Neural progenitor cell (in vitro differentiated cells): ENCODE data around the gene UMAD1. TPM values are rescaled to one million over a fixed set of nuclear protein-coding genes. Genes with fewer than 3 reads are reported as not detected.

ENCODE experiments used
- DNase-seq: peaks from one replicate; pipeline ENCODE4 v3.0.0-alpha.2; 2016; ENCODE audit warnings: low spot score
- H2AFZ ChIP-seq: fragments of 200-600 bp; sonication (generic); replicated peaks from 2 replicates; pipeline ENCODE4 v1.6.1; 2016; ENCODE audit warnings: antibody characterized with exemption
- H3F3A ChIP-seq: fragments of 200-600 bp; sonication (generic); 2 replicates; pipeline ENCODE4 v1.6.1; 2016; ENCODE audit warnings: antibody characterized with exemption, low read depth
- H3K27ac ChIP-seq: fragments of 200-600 bp; sonication (generic); 2 replicates; pipeline ENCODE4 v1.5.1; 2016; ENCODE audit warnings: mild to moderate bottlenecking
- H3K27me3 ChIP-seq: fragments of 200-600 bp; sonication (generic); 2 replicates; pipeline ENCODE4 v1.6.1; 2016; ENCODE audit warnings: mild to moderate bottlenecking, moderate library complexity
- H3K36me3 ChIP-seq: fragments of 200-600 bp; sonication (generic); 2 replicates; pipeline ENCODE4 v1.5.1; 2016
- H3K4me1 ChIP-seq: fragments of 200-600 bp; sonication (generic); 2 replicates; pipeline ENCODE4 v1.6.1; 2016; ENCODE audit warnings: mixed run types
- H3K4me2 ChIP-seq: fragments of 200-600 bp; sonication (generic); 2 replicates; pipeline ENCODE4 v1.6.1; 2016
- H3K4me3 ChIP-seq: fragments of 200-600 bp; sonication (generic); 2 replicates; pipeline ENCODE4 v1.5.1; 2016
- H3K79me2 ChIP-seq: fragments of 200-600 bp; sonication (generic); 2 replicates; pipeline ENCODE4 v1.6.1; 2016; ENCODE audit warnings: low read depth
- H3K9ac ChIP-seq: fragments of 200-600 bp; sonication (generic); 2 replicates; pipeline ENCODE4 v1.6.1; 2016
- H3K9me3 ChIP-seq: fragments of 200-600 bp; sonication (generic); 2 replicates; pipeline ENCODE4 v1.5.1; 2016; ENCODE audit warnings: low read depth
- H4K20me1 ChIP-seq: fragments of 200-600 bp; sonication (generic); 2 replicates; pipeline ENCODE4 v1.6.1; 2016; ENCODE audit warnings: low read depth
- H3K27ac Mint-ChIP-seq: 3 replicates; pipeline ENCODE4 v1.8.0; 2021; ENCODE audit warnings: mixed read lengths
- H3K27me3 Mint-ChIP-seq: 2 replicates; pipeline ENCODE4 v1.8.0; 2022; ENCODE audit warnings: low read depth, mild to moderate bottlenecking, inconsistent platforms, moderate library complexity, mixed read lengths; ENCODE audit not compliant: insufficient read depth
- H3K36me3 Mint-ChIP-seq: 3 replicates; pipeline ENCODE4 v1.8.0; 2021; ENCODE audit warnings: mixed read lengths
- H3K4me1 Mint-ChIP-seq: 3 replicates; pipeline ENCODE4 v1.8.0; 2021; ENCODE audit warnings: mixed read lengths
- H3K4me3 Mint-ChIP-seq: 3 replicates; pipeline ENCODE4 v1.8.0; 2021; ENCODE audit warnings: mild to moderate bottlenecking, moderate library complexity, mixed read lengths
- H3K9me3 Mint-ChIP-seq: 3 replicates; pipeline ENCODE4 v1.8.0; 2020; ENCODE audit warnings: mixed read lengths
- EZH2 ChIP-seq: fragments of 200-600 bp; sonication (generic); IDR thresholded peaks from 2 replicates; pipeline ENCODE4 v1.6.1; 2017; ENCODE audit warnings: antibody characterized with exemption, mild to moderate bottlenecking, moderate library complexity
- EZH2phosphoT487 ChIP-seq: fragments of 200-600 bp; sonication (generic); IDR thresholded peaks from 2 replicates; pipeline ENCODE4 v1.6.1; 2017; ENCODE audit warnings: antibody characterized with exemption
- total RNA-seq: library from RNA; depleted of rRNA; stranded (reverse); fragments of >200 nt; gene quantifications from 2 replicates; pipeline ENCODE4 v1.2.3, GENCODE V29; 2015; ENCODE audit warnings: low replicate concordance
- TF ChIP-seq, protein P1 (sequence below): fragments of 200-600 bp; sonication (generic); IDR thresholded peaks from 2 replicates; pipeline ENCODE4 v1.5.1; 2017; ENCODE audit warnings: antibody characterized with exemption, mild to moderate bottlenecking

Gene UMAD1
- total RNA-seq, 1 donor from 2014 or later = 23.0 TPM

GRCh38 chr7:7693881-7694280 is 53.3 kb downstream of the UMAD1 start:
- TF ChIP-seq EZH2phosphoT487 (no peak), EZH2 (no peak)
- TF ChIP-seq, protein P1, sequence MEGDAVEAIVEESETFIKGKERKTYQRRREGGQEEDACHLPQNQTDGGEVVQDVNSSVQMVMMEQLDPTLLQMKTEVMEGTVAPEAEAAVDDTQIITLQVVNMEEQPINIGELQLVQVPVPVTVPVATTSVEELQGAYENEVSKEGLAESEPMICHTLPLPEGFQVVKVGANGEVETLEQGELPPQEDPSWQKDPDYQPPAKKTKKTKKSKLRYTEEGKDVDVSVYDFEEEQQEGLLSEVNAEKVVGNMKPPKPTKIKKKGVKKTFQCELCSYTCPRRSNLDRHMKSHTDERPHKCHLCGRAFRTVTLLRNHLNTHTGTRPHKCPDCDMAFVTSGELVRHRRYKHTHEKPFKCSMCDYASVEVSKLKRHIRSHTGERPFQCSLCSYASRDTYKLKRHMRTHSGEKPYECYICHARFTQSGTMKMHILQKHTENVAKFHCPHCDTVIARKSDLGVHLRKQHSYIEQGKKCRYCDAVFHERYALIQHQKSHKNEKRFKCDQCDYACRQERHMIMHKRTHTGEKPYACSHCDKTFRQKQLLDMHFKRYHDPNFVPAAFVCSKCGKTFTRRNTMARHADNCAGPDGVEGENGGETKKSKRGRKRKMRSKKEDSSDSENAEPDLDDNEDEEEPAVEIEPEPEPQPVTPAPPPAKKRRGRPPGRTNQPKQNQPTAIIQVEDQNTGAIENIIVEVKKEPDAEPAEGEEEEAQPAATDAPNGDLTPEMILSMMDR = no peak
- Histone ChIP-seq H3K27me3 (no peaks in the 10 kb centered on the region), H3K36me3 (no peaks in the 10 kb centered on the region), H2AFZ (no peak overlapping the region), H3K4me2 (no peak overlapping the region), H3K4me3 (no peak overlapping the region), H3K9me3 (no peaks in the 10 kb centered on the region), H3K79me2 (no peaks in the 10 kb centered on the region), H3F3A (no peaks in the 10 kb centered on the region), H3K9ac (no peak overlapping the region), H3K27ac (no peak overlapping the region), H4K20me1 (no peaks in the 10 kb centered on the region), H3K4me1 (no peaks in the 10 kb centered on the region)
- DNase-seq = no peak
- no peak overlapping the region for H3K27ac Mint-ChIP-seq
- peaks cover 6% of the 10 kb centered on the region for H3K36me3 Mint-ChIP-seq
- H3K4me3 Mint-ChIP-seq = no peak overlapping the region
- H3K27me3 Mint-ChIP-seq = no peaks in the 10 kb centered on the region
- H3K4me1 Mint-ChIP-seq = peaks cover 5% of the 10 kb centered on the region
- H3K9me3 Mint-ChIP-seq = no peaks in the 10 kb centered on the region

DNA sequence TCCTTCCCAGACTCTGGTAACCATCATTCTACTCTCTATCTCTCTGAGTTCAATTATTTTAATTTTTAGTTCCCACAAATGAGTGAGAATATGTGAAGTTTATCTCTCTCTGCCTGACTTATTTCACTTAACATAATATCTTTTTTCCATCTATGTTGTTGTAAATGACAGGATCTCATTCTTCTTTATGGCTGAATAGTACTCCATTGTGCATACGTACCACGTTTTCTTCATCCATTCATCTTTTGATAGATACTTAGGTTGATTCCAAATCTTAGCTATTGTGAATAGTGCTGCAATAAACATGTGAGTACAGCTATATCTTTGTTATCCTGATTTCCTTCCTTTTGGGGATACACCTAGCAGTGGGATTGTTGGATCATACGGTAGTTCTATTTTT is 54.0 kb downstream of the UMAD1 start:
- H2AFZ ChIP-seq = no peak overlapping the region
- no peaks in the 10 kb centered on the region for H3K4me1 ChIP-seq
- no peak overlapping the region for H3K4me2 ChIP-seq
- no peak overlapping the region for H3K4me3 ChIP-seq
- H3K27ac ChIP-seq = no peak overlapping the region
- H3K36me3 ChIP-seq = no peaks in the 10 kb centered on the region
- Mint-ChIP-seq H3K4me1 (peaks cover 5% of the 10 kb centered on the region), H3K9me3 (no peaks in the 10 kb centered on the region), H3K36me3 (peaks cover 6% of the 10 kb centered on the region), H3K27ac (no peak overlapping the region), H3K4me3 (no peak overlapping the region), H3K27me3 (no peaks in the 10 kb centered on the region)
- TF ChIP-seq EZH2 = no peak
- no peak for TF ChIP-seq EZH2phosphoT487
- TF ChIP-seq, protein P1 = no peak
- H3K9ac ChIP-seq = no peak overlapping the region
- no peaks in the 10 kb centered on the region for H3K9me3 ChIP-seq
- H3F3A ChIP-seq = no peaks in the 10 kb centered on the region
- no peaks in the 10 kb centered on the region for H3K27me3 ChIP-seq
- no peak for DNase-seq
- H4K20me1 ChIP-seq = no peaks in the 10 kb centered on the region
- H3K79me2 ChIP-seq = no peaks in the 10 kb centered on the region

DNA sequence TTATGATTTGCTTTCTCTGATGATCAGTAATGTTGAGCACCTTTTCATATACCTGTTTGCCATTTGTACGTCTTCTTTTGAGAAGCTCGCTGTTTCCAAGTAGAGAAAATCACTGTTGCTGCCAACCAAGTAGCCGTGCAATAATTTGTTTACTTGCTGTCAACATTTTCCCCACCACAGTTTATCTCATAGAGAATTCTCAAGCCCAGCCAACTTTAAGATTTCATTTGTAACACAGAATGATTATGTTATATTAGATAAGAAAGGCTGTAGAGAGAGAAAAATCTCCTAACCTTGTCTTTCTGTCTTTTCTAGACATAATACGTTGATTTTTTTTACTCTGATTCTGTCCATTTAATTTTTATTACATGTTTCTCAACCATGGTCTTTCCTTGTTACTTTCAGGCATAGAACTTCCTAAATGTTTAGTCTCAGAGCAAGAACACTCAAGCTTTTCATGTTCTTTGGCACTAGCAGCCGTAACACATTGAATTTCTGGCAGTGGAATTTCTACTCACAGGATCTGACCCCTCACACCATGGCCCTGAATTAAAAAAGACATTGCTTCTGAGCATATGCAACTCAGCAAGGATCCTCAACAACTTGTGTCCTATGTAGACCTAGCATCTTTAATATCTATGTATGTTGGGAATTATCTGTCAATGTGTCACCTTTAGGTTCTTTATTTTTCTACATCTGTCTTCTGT is 54.7 kb downstream of the UMAD1 start:
- H3K4me3 Mint-ChIP-seq = no peak overlapping the region
- H3K4me2 ChIP-seq = no peak overlapping the region
- no peak overlapping the region for H3K4me3 ChIP-seq
- no peaks in the 10 kb centered on the region for H3K9me3 ChIP-seq
- H3K9ac ChIP-seq = no peak overlapping the region
- H3K27me3 Mint-ChIP-seq = no peaks in the 10 kb centered on the region
- TF ChIP-seq EZH2phosphoT487 (no peak), EZH2 (no peak)
- TF ChIP-seq, protein P1 = no peak
- no peak overlapping the region for H3K27ac Mint-ChIP-seq
- no peaks in the 10 kb centered on the region for H4K20me1 ChIP-seq
- no peaks in the 10 kb centered on the region for H3F3A ChIP-seq
- peaks cover 5% of the 10 kb centered on the region for H3K4me1 Mint-ChIP-seq
- H3K27me3 ChIP-seq = no peaks in the 10 kb centered on the region
- H2AFZ ChIP-seq = no peak overlapping the region
- H3K4me1 ChIP-seq = no peaks in the 10 kb centered on the region
- H3K79me2 ChIP-seq = no peaks in the 10 kb centered on the region
- H3K27ac ChIP-seq = no peak overlapping the region
- no peaks in the 10 kb centered on the region for H3K36me3 ChIP-seq
- H3K9me3 Mint-ChIP-seq = no peaks in the 10 kb centered on the region
- DNase-seq = no peak
- H3K36me3 Mint-ChIP-seq = peaks cover 6% of the 10 kb centered on the region
